GM23338 (cell line): ENCODE measurements around the gene IFT43. TPM values are rescaled to one million over a fixed set of nuclear protein-coding genes. Genes with fewer than 3 reads are reported as not detected.

ENCODE experiments used
- ATAC-seq: fragments of 200-7000 bp; cut with Tn5 transposase; 3 replicates; pipeline ENCODE4 v1.9.1; 2020
- DNase-seq: peaks from one replicate; pipeline ENCODE4 v3.0.0-alpha.2; 2015; ENCODE audit warnings: low spot score
- H2AFZ ChIP-seq: fragments of 200-600 bp; sonication (generic); 2 replicates; pipeline ENCODE4 v1.8.0; 2016; ENCODE audit warnings: antibody characterized with exemption, mild to moderate bottlenecking, moderate library complexity
- H3F3A ChIP-seq: fragments of 200-600 bp; sonication (generic); replicated peaks from 2 replicates; pipeline ENCODE4 v1.8.0; 2017; ENCODE audit warnings: antibody characterized with exemption, mixed run types, low read depth
- H3K27ac ChIP-seq: fragments of 200-600 bp; sonication (generic); 2 replicates; pipeline ENCODE4 v1.6.1; 2016; ENCODE audit warnings: low read depth
- H3K27me3 ChIP-seq: fragments of 200-600 bp; sonication (generic); 2 replicates; pipeline ENCODE4 v1.8.0; 2016; ENCODE audit warnings: mild to moderate bottlenecking, mixed run types, moderate library complexity; ENCODE audit not compliant: insufficient read depth
- H3K36me3 ChIP-seq: fragments of 200-600 bp; sonication (generic); 2 replicates; pipeline ENCODE4 v1.8.0; 2016; ENCODE audit warnings: mild to moderate bottlenecking; ENCODE audit not compliant: insufficient read depth
- H3K4me1 ChIP-seq: fragments of 200-600 bp; sonication (generic); 2 replicates; pipeline ENCODE4 v1.8.0; 2016; ENCODE audit warnings: mild to moderate bottlenecking, moderate library complexity; ENCODE audit not compliant: insufficient read depth
- H3K4me2 ChIP-seq: fragments of 200-600 bp; sonication (generic); 2 replicates; pipeline ENCODE4 v1.7.1; 2017; ENCODE audit warnings: mixed run types
- H3K4me3 ChIP-seq: fragments of 200-600 bp; sonication (generic); 2 replicates; pipeline ENCODE4 v1.6.1; 2016; ENCODE audit warnings: mixed run types
- H3K79me2 ChIP-seq: fragments of 200-600 bp; sonication (generic); replicated peaks from 2 replicates; pipeline ENCODE4 v1.8.0; 2017; ENCODE audit warnings: mild to moderate bottlenecking; ENCODE audit not compliant: insufficient read depth
- H3K9me2 ChIP-seq: fragments of 200-600 bp; sonication (generic); 2 replicates; pipeline ENCODE4 v1.8.0; 2017; ENCODE audit not compliant: insufficient read depth
- H4K20me1 ChIP-seq: fragments of 200-600 bp; sonication (generic); replicated peaks from 2 replicates; pipeline ENCODE4 v1.8.0; 2017; ENCODE audit warnings: mild to moderate bottlenecking; ENCODE audit not compliant: insufficient read depth
- H3K27ac Mint-ChIP-seq: 2 replicates; pipeline ENCODE4 v1.8.0; 2020; ENCODE audit warnings: inconsistent platforms, mild to moderate bottlenecking, moderate library complexity, mixed read lengths
- H3K27me3 Mint-ChIP-seq: 3 replicates; pipeline ENCODE4 v1.8.0; 2022; ENCODE audit warnings: low read depth, mild to moderate bottlenecking, moderate library complexity, mixed read lengths, inconsistent platforms; ENCODE audit not compliant: insufficient read depth, poor library complexity
- H3K36me3 Mint-ChIP-seq: 3 replicates; pipeline ENCODE4 v1.8.0; 2021; ENCODE audit warnings: low read depth, mild to moderate bottlenecking, inconsistent platforms, moderate library complexity, mixed read lengths
- H3K4me1 Mint-ChIP-seq: 3 replicates; pipeline ENCODE4 v1.8.0; 2020; ENCODE audit warnings: mild to moderate bottlenecking, inconsistent platforms, mixed read lengths
- H3K4me3 Mint-ChIP-seq: 3 replicates; pipeline ENCODE4 v1.8.0; 2021; ENCODE audit warnings: moderate library complexity, mild to moderate bottlenecking, inconsistent platforms, mixed read lengths
- H3K9me3 Mint-ChIP-seq: 3 replicates; pipeline ENCODE4 v1.8.0; 2020; ENCODE audit warnings: moderate library complexity, mild to moderate bottlenecking, inconsistent platforms, mixed read lengths
- ETS1 ChIP-seq: IDR thresholded peaks from 2 replicates; pipeline ENCODE4 v1.6.1; 2016; ENCODE audit warnings: antibody characterized with exemption
- EZH2 ChIP-seq: fragments of 200-600 bp; sonication (generic); IDR thresholded peaks from one replicate; pipeline ENCODE4 v1.8.0; 2017; ENCODE audit warnings: antibody characterized with exemption, mild to moderate bottlenecking, low read depth; ENCODE audit not compliant: unreplicated experiment
- EZH2phosphoT487 ChIP-seq: fragments of 200-600 bp; sonication (generic); IDR thresholded peaks from one replicate; pipeline ENCODE4 v1.8.1; 2018; ENCODE audit warnings: antibody characterized with exemption; ENCODE audit not compliant: unreplicated experiment
- NANOG ChIP-seq: IDR thresholded peaks from 2 replicates; pipeline ENCODE4 v1.6.1; 2016; ENCODE audit warnings: antibody characterized with exemption, borderline replicate concordance
- POLR2AphosphoS5 ChIP-seq: IDR thresholded peaks from 2 replicates; pipeline ENCODE4 v1.6.1; 2016; ENCODE audit warnings: antibody characterized with exemption, low read depth
- REST ChIP-seq: IDR thresholded peaks from one replicate; pipeline ENCODE4 v1.6.1; 2018; ENCODE audit warnings: antibody characterized with exemption; ENCODE audit not compliant: unreplicated experiment
- STAT1 ChIP-seq: IDR thresholded peaks from one replicate; pipeline ENCODE4 v1.6.1; 2016; ENCODE audit warnings: antibody characterized with exemption; ENCODE audit not compliant: unreplicated experiment
- ZNF114 ChIP-seq: fragments of 250-450 bp; sonication (Bioruptor Pico); IDR thresholded peaks from 2 replicates; pipeline ENCODE4 v1.5.0; 2020; ENCODE audit warnings: mild to moderate bottlenecking, moderate library complexity
- ZNF331 ChIP-seq: fragments of 250-450 bp; sonication (Bioruptor Pico); IDR thresholded peaks from 2 replicates; pipeline ENCODE4 v1.5.0; 2020; ENCODE audit warnings: low read depth, mild to moderate bottlenecking, moderate library complexity
- polyA plus RNA-seq: library from polyadenylated mRNA; unstranded; fragments of >200 nt; fragmentation: Nextera tagmentation; extraction: Ambion mirVana; gene quantifications from 2 replicates; pipeline ENCODE4 v1.2.1, GENCODE V29; 2016
- total RNA-seq: library from RNA; depleted of rRNA; stranded (reverse); fragments of >200 nt; shearing (Covaris generic); gene quantifications from 2 replicates; pipeline ENCODE4 v1.2.3, GENCODE V29; 2014
- TF ChIP-seq, protein P1 (sequence below), 2 experiments: fragments of 200-600 bp in 1 of 2; sonication (generic) in 1 of 2; conservative IDR thresholded peaks; 2 replicates each; pipeline versions ENCODE4 v1.5.1 to v1.6.1; 2016 to 2017; ENCODE audit warnings: antibody characterized with exemption in 2 of 2, low read depth in 2 of 2, mild to moderate bottlenecking in 2 of 2, moderate library complexity in 1 of 2

Gene IFT43
- total and polyA plus RNA-seq, 2 experiments from 2014 or later, result 21.5 to 43.1 TPM

- H3K27me3 ChIP-seq, result no peaks in the 10 kb centered on the region
- no peak overlapping the region for H3K4me2 ChIP-seq
- Mint-ChIP-seq H3K27ac (no peak overlapping the region), H3K9me3 (no peaks in the 10 kb centered on the region), H3K27me3 (no peaks in the 10 kb centered on the region), H3K4me3 (no peak overlapping the region), H3K4me1 (peaks cover 4% of the 10 kb centered on the region; the same call in 2 of the 3 replicates), H3K36me3 (no peaks in the 10 kb centered on the region)
- no peak for ATAC-seq
- H3K27ac ChIP-seq, result no peak overlapping the region
- H3K4me1 ChIP-seq, result no peaks in the 10 kb centered on the region
- H3K9me2 ChIP-seq, result no peaks in the 10 kb centered on the region
- H3K4me3 ChIP-seq, result no peak overlapping the region
- H4K20me1 ChIP-seq, result no peaks in the 10 kb centered on the region; the same call in 1 of the 2 replicates
- no peaks in the 10 kb centered on the region for H3F3A ChIP-seq
- H3K79me2 ChIP-seq, result no peaks in the 10 kb centered on the region
- H3K36me3 ChIP-seq, result no peaks in the 10 kb centered on the region
- TF ChIP-seq ZNF331 (no peak), EZH2 (no peak)
- no peak for DNase-seq
- H2AFZ ChIP-seq, result no peak overlapping the region
These were observed 46.4 kb upstream of the IFT43 start for GRCh38 chr14:75939200-75939599.

GRCh38 chr14:75941030-75941429 lies 44.5 kb upstream of the IFT43 start:
- no peak overlapping the region for H3K27ac Mint-ChIP-seq
- H3K4me3 ChIP-seq, result no peak overlapping the region
- no peak overlapping the region for H3K4me2 ChIP-seq
- no peaks in the 10 kb centered on the region for H3K9me3 Mint-ChIP-seq
- no peaks in the 10 kb centered on the region for H3K79me2 ChIP-seq
- H3F3A ChIP-seq, result no peaks in the 10 kb centered on the region
- H3K36me3 Mint-ChIP-seq, result no peaks in the 10 kb centered on the region
- no peaks in the 10 kb centered on the region for H3K27me3 ChIP-seq
- no peaks in the 10 kb centered on the region for H3K27me3 Mint-ChIP-seq
- H3K4me1 Mint-ChIP-seq, result peaks cover 4% of the 10 kb centered on the region; the same call in 2 of the 3 replicates
- H4K20me1 ChIP-seq, result no peaks in the 10 kb centered on the region; the same call in none of the 2 replicates
- H2AFZ ChIP-seq, result no peak overlapping the region
- H3K4me3 Mint-ChIP-seq, result no peak overlapping the region
- H3K4me1 ChIP-seq, result no peaks in the 10 kb centered on the region
- H3K27ac ChIP-seq, result no peak overlapping the region
- DNase-seq (no peak), ATAC-seq (no peak)
- no peaks in the 10 kb centered on the region for H3K36me3 ChIP-seq
- H3K9me2 ChIP-seq, result no peaks in the 10 kb centered on the region
- TF ChIP-seq ZNF331 (no peak), REST (no peak), NANOG (no peak), ETS1 (no peak), POLR2AphosphoS5 (no peak), ZNF114 (CRISPR knock-in tag) (no peak), STAT1 (no peak), EZH2phosphoT487 (no peak)
- TF ChIP-seq, protein P1, sequence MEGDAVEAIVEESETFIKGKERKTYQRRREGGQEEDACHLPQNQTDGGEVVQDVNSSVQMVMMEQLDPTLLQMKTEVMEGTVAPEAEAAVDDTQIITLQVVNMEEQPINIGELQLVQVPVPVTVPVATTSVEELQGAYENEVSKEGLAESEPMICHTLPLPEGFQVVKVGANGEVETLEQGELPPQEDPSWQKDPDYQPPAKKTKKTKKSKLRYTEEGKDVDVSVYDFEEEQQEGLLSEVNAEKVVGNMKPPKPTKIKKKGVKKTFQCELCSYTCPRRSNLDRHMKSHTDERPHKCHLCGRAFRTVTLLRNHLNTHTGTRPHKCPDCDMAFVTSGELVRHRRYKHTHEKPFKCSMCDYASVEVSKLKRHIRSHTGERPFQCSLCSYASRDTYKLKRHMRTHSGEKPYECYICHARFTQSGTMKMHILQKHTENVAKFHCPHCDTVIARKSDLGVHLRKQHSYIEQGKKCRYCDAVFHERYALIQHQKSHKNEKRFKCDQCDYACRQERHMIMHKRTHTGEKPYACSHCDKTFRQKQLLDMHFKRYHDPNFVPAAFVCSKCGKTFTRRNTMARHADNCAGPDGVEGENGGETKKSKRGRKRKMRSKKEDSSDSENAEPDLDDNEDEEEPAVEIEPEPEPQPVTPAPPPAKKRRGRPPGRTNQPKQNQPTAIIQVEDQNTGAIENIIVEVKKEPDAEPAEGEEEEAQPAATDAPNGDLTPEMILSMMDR (conservative IDR thresholded peaks at IDR 0.05; ENCODE audit: low read depth in 2 of 2), result no peak
